Smooth muscle cell (in vitro differentiated cells): ENCODE results near the gene TIMP3. TPM values are rescaled to one million over a fixed set of nuclear protein-coding genes. Genes with fewer than 3 reads are reported as not detected.

Source experiments
- DNase-seq: peaks from one replicate; lab custom pipeline; 2025; ENCODE audit not compliant: unreplicated experiment; lab: John Stamatoyannopoulos, UW
- H2AFZ ChIP-seq: fragments of 200-600 bp; sonication (generic); 2 replicates; pipeline ENCODE4 v1.6.0; 2016; ENCODE audit warnings: antibody characterized with exemption, low read depth, mild to moderate bottlenecking
- H3F3A ChIP-seq: fragments of 200-600 bp; sonication (generic); 2 replicates; pipeline ENCODE4 v1.6.0; 2017; ENCODE audit warnings: antibody characterized with exemption, low read depth
- H3K27ac ChIP-seq: fragments of 200-600 bp; sonication (generic); 2 replicates; pipeline ENCODE4 v1.5.1; 2016; ENCODE audit warnings: low read depth, mild to moderate bottlenecking
- H3K27me3 ChIP-seq: fragments of 200-600 bp; sonication (generic); 2 replicates; pipeline ENCODE4 v1.6.1; 2016; ENCODE audit warnings: low read depth, mild to moderate bottlenecking
- H3K36me3 ChIP-seq: fragments of 200-600 bp; sonication (generic); 2 replicates; pipeline ENCODE4 v1.5.1; 2016; ENCODE audit warnings: low read depth
- H3K4me1 ChIP-seq: fragments of 200-600 bp; sonication (generic); 2 replicates; pipeline ENCODE4 v1.5.1; 2016; ENCODE audit warnings: low read depth
- H3K4me2 ChIP-seq: fragments of 200-600 bp; sonication (generic); 2 replicates; pipeline ENCODE4 v1.6.0; 2016; ENCODE audit warnings: mild to moderate bottlenecking
- H3K4me3 ChIP-seq: fragments of 200-600 bp; sonication (generic); 2 replicates; pipeline ENCODE4 v1.5.1; 2016; ENCODE audit warnings: mild to moderate bottlenecking
- H3K79me2 ChIP-seq: fragments of 200-600 bp; sonication (generic); 2 replicates; pipeline ENCODE4 v1.6.0; 2016; ENCODE audit warnings: low read depth, mild to moderate bottlenecking
- H3K9ac ChIP-seq: fragments of 200-600 bp; sonication (generic); 2 replicates; pipeline ENCODE4 v1.6.0; 2016; ENCODE audit warnings: low read depth
- H3K9me3 ChIP-seq: fragments of 200-600 bp; sonication (generic); replicated peaks from 2 replicates; pipeline ENCODE4 v1.5.1; 2016; ENCODE audit warnings: low read depth
- H4K20me1 ChIP-seq: fragments of 200-600 bp; sonication (generic); 2 replicates; pipeline ENCODE4 v1.6.0; 2016; ENCODE audit warnings: low read depth
- WGBS: methylation state at CpG from one replicate; pipeline ENCODE4 v1.1.7; 2016; ENCODE audit warnings: low lambda C conversion rate; 5-methylcytosine and 5-hydroxymethylcytosine counted together
- polyA plus RNA-seq: library from polyadenylated mRNA; unstranded; fragments of >200 nt; fragmentation: Nextera tagmentation; extraction: Ambion mirVana; gene quantifications from 2 replicates; pipeline ENCODE4 v1.2.1, GENCODE V29; 2016
- total RNA-seq: library from RNA; depleted of rRNA; stranded (reverse); fragments of >200 nt; gene quantifications from 2 replicates; pipeline ENCODE4 v1.2.3, GENCODE V29; 2014
- TF ChIP-seq, protein P1 (sequence below): fragments of 200-600 bp; sonication (generic); IDR thresholded peaks from 2 replicates; pipeline ENCODE4 v1.5.1; 2017; ENCODE audit warnings: borderline replicate concordance, mild to moderate bottlenecking, antibody characterized with exemption; ENCODE audit not compliant: insufficient read depth, poor library complexity, severe bottlenecking

TIMP3 gene
- total and polyA plus RNA-seq, 2 experiments from 2014 or later, result 3,210 to 3,942 TPM

DNA sequence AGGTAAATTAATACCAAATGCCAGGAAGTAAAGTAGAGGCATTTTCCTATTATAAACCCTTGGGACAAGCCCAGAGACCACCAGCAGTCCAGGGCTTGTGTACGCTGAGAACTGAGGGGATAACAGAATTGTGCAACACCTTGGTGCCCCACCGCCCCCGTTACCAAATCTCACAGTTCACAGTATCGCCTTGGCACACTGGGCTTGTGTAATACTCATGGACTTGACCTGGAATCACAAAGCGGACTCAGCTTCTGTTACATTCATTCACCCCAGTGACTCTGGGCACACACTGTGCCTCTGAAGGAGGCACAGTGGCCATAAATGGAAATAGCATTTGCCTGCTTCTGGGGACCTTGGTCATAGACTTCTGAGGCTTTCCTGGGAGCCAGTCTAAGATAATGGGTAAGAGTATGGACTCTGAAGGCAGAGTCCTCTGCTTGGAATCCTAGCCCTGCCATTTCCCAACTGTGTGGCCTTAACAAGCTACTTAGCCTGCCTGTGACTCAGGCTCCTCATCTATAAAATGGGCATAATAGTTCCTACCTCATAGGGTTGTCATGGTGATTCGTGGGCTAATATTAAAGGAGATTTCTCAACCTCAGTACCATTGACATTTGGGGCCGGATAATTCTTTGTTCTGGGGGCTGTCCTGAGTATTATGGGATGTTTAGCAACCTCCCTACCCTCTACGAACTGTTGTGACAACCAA, 53.7 kb downstream of the TIMP3 start:
- Histone ChIP-seq H3K4me1 (no peaks in the 10 kb centered on the region), H3K9ac (no peak overlapping the region), H4K20me1 (peaks cover 100% of the 10 kb centered on the region), H3K27me3 (no peaks in the 10 kb centered on the region), H3K9me3 (no peaks in the 10 kb centered on the region), H3K4me3 (no peak overlapping the region), H3K27ac (peak overlapping the region; percentile 57), H3K79me2 (peaks cover 7% of the 10 kb centered on the region), H3K36me3 (peaks cover 47% of the 10 kb centered on the region), H3F3A (peaks cover 96% of the 10 kb centered on the region), H3K4me2 (no peak overlapping the region), H2AFZ (no peak overlapping the region)
- WGBS, result 92% methylated on average over 8 of the region's 8 CpGs
- TF ChIP-seq, protein P1, sequence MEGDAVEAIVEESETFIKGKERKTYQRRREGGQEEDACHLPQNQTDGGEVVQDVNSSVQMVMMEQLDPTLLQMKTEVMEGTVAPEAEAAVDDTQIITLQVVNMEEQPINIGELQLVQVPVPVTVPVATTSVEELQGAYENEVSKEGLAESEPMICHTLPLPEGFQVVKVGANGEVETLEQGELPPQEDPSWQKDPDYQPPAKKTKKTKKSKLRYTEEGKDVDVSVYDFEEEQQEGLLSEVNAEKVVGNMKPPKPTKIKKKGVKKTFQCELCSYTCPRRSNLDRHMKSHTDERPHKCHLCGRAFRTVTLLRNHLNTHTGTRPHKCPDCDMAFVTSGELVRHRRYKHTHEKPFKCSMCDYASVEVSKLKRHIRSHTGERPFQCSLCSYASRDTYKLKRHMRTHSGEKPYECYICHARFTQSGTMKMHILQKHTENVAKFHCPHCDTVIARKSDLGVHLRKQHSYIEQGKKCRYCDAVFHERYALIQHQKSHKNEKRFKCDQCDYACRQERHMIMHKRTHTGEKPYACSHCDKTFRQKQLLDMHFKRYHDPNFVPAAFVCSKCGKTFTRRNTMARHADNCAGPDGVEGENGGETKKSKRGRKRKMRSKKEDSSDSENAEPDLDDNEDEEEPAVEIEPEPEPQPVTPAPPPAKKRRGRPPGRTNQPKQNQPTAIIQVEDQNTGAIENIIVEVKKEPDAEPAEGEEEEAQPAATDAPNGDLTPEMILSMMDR, result no peak
- DNase-seq, result no peak

- Histone ChIP-seq H3K4me1 (no peaks in the 10 kb centered on the region), H3K9me3 (no peaks in the 10 kb centered on the region), H3K79me2 (peaks cover 3% of the 10 kb centered on the region), H3K27me3 (no peaks in the 10 kb centered on the region), H3K4me3 (no peak overlapping the region), H3K36me3 (peaks cover 38% of the 10 kb centered on the region), H2AFZ (no peak overlapping the region), H4K20me1 (peaks cover 100% of the 10 kb centered on the region), H3K27ac (peak overlapping the region; percentile 57), H3K9ac (no peak overlapping the region), H3K4me2 (no peak overlapping the region), H3F3A (peaks cover 94% of the 10 kb centered on the region)
- WGBS, result 92% methylated on average over 3 of the region's 3 CpGs
- DNase-seq, result no peak
- TF ChIP-seq, protein P1, result no peak
Observed at GRCh38 chr22:32858121-32858703, 56.7 kb downstream of the TIMP3 start.

- Histone ChIP-seq H3K4me2 (no peak overlapping the region), H4K20me1 (peaks cover 100% of the 10 kb centered on the region), H3K36me3 (peaks cover 38% of the 10 kb centered on the region), H3K4me1 (no peaks in the 10 kb centered on the region), H3K9ac (no peak overlapping the region), H3K79me2 (peaks cover 3% of the 10 kb centered on the region), H3K27me3 (no peaks in the 10 kb centered on the region), H3K4me3 (no peak overlapping the region), H3K9me3 (no peaks in the 10 kb centered on the region), H3F3A (peaks cover 90% of the 10 kb centered on the region), H2AFZ (no peak overlapping the region), H3K27ac (peak overlapping the region; percentile 57)
- no peak for DNase-seq
- TF ChIP-seq, protein P1, result no peak
- 89% methylated on average over 9 of the region's 9 CpGs for WGBS
Observed at GRCh38 chr22:32858957-32859356, 57.5 kb downstream of the TIMP3 start.
